GM12874 (cell line): ENCODE results near the gene TPD52L3.

Experiments
- CTCF ChIP-seq: IDR thresholded peaks from 2 replicates; pipeline ENCODE4 v1.5.1; 2011; ENCODE audit warnings: low read depth, mild to moderate bottlenecking, control low read depth, low read length, moderate library complexity; ENCODE audit not compliant: insufficient read depth

The TPD52L3 gene

GRCh38 chr9:6367128-6367890 is 39.1 kb downstream of the TPD52L3 start:
- TF ChIP-seq CTCF, result no peak

GRCh38 chr9:6368831-6369230 is 40.7 kb downstream of the TPD52L3 start:
- no peak for TF ChIP-seq CTCF
